Activated T-helper 2 cell treated with anti-CD3 and anti-CD28 coated beads, Interferon-gamma antibody, Interleukin-2, Interleukin-4, amounts not matched to agents 10 μg/mL and 5 μg/mL and 100 μg/mL, durations not matched to agents 14 hours and 24 hours and 36 hours (primary cell): ENCODE data around the gene HSD17B12. TPM values are rescaled to one million over a fixed set of nuclear protein-coding genes. Genes with fewer than 3 reads are reported as not detected.

Experiments used
- DNase-seq: peaks from one replicate; pipeline ENCODE4 v3.0.0; 2021; ENCODE audit warnings: low spot score
- H3K27ac Mint-ChIP-seq: one replicate; pipeline ENCODE4 v1.8.0; 2021; ENCODE audit warnings: mixed read lengths
- H3K27me3 Mint-ChIP-seq: one replicate; pipeline ENCODE4 v1.8.0; 2021; ENCODE audit warnings: low read depth, mixed read lengths
- H3K36me3 Mint-ChIP-seq: one replicate; pipeline ENCODE4 v1.8.0; 2021; ENCODE audit warnings: low read depth, mixed read lengths
- H3K4me1 Mint-ChIP-seq: one replicate; pipeline ENCODE4 v1.8.0; 2021; ENCODE audit warnings: low read depth, mixed read lengths
- H3K4me3 Mint-ChIP-seq: one replicate; pipeline ENCODE4 v1.8.0; 2021; ENCODE audit warnings: low read depth, mild to moderate bottlenecking, moderate library complexity, mixed read lengths
- H3K9me3 Mint-ChIP-seq: one replicate; pipeline ENCODE4 v1.8.0; 2021; ENCODE audit warnings: mixed read lengths
- intact Hi-C: fragments of 100-400 bp; cut with micrococcal nuclease; formaldehyde crosslinking; loops from one replicate; pipeline ENCODE4 v1.15.1; 2023
- total RNA-seq: library from RNA; stranded (reverse); gene quantifications from 2 replicates; pipeline ENCODE4 v1.2.3, GENCODE V29; 2022

The HSD17B12 gene
- total RNA-seq, 1 donor from 2014 or later: 81.3 TPM

GRCh38 chr11:43690929-43691725 lies 10.6 kb downstream of the HSD17B12 start:
- Mint-ChIP-seq H3K27me3 (no peaks in the 10 kb centered on the region), H3K4me1 (peaks cover 40% of the 10 kb centered on the region), H3K36me3 (peaks cover 44% of the 10 kb centered on the region), H3K9me3 (no peaks in the 10 kb centered on the region), H3K27ac (no peak overlapping the region), H3K4me3 (no peak overlapping the region)
- DNase-seq: no peak
- intact Hi-C loops: no loop called here

DNA sequence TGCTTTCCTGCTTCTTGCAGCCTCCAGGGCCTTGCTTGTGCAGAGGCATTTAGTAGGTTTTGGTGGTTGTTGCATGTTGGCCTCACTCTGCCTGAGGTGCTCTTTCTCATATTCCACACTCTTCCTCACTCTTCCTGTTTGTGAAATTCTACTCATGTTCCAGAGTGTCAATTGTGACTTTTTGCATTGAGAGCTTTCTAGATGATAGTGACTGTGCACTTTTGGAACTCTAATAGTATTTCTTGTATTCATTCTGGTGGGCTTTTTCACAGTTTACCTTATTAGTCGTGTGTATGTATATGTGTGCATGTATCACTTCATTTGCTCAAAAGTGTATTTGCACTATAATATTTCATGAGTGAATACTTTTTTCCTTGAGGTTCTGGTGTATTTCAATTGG lies 11.3 kb downstream of the HSD17B12 start:
- no peak for DNase-seq

GRCh38 chr11:43693069-43693468 lies 12.5 kb downstream of the HSD17B12 start:
- Mint-ChIP-seq H3K27ac (no peak overlapping the region), H3K4me3 (no peak overlapping the region), H3K9me3 (no peaks in the 10 kb centered on the region), H3K36me3 (peaks cover 46% of the 10 kb centered on the region), H3K27me3 (no peaks in the 10 kb centered on the region), H3K4me1 (peaks cover 28% of the 10 kb centered on the region)
- intact Hi-C loops: no loop called here
- DNase-seq: no peak

More for the DNA sequence above, 11.3 kb downstream of the HSD17B12 start:
- Mint-ChIP-seq H3K9me3 (no peaks in the 10 kb centered on the region), H3K27me3 (no peaks in the 10 kb centered on the region), H3K4me1 (peaks cover 35% of the 10 kb centered on the region), H3K4me3 (no peak overlapping the region), H3K27ac (no peak overlapping the region), H3K36me3 (peaks cover 43% of the 10 kb centered on the region)
- intact Hi-C loops: no loop called here

DNA sequence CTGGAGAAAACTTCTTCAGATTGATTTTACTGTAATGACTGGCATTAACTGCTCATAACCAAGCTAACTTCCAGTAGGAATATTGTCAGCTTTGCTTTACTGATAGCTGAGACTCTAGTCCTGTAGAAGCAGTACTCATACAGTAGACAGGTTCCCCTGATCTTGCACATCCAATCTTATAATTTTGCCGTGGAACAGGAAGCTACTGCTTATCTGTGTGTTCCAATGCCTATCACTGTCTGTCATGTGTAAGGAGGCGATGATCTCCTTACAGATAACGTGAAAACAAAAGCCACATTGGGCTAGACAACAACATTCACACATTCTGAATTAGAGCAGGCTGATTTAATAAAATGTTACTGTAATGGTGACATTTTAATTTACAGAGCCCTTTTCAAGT lies 13.2 kb downstream of the HSD17B12 start:
- H3K9me3 Mint-ChIP-seq: no peaks in the 10 kb centered on the region
- H3K27ac Mint-ChIP-seq: no peak overlapping the region
- peaks cover 46% of the 10 kb centered on the region for H3K36me3 Mint-ChIP-seq
- H3K27me3 Mint-ChIP-seq: no peaks in the 10 kb centered on the region
- peaks cover 28% of the 10 kb centered on the region for H3K4me1 Mint-ChIP-seq
- intact Hi-C loops: no loop called here
- no peak overlapping the region for H3K4me3 Mint-ChIP-seq
- no peak for DNase-seq

DNA sequence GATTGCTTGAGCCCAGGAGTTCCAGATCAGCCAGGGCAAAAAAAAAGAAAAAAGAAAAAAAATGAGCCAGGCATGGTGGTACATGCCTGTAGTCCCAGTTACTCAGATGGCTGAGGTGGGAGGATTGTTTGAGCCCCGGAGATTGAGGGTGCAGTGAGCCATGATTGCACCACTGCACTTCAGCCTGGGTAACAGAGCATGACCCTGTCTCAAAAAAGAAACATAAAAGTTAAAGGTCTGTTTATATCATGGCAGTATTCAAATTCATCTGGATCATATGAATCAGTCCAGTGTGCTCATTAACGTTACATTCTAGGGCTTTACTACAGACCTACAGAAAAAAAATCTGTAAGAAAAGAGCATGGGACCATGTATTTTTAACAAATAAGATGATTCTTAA lies 13.9 kb downstream of the HSD17B12 start:
- intact Hi-C loops: no loop called here
- Mint-ChIP-seq H3K9me3 (no peaks in the 10 kb centered on the region), H3K27me3 (no peaks in the 10 kb centered on the region), H3K27ac (no peak overlapping the region), H3K4me3 (no peak overlapping the region), H3K4me1 (peaks cover 26% of the 10 kb centered on the region), H3K36me3 (peaks cover 47% of the 10 kb centered on the region)
- DNase-seq: no peak

- no peak for DNase-seq
- H3K4me1 Mint-ChIP-seq: peaks cover 11% of the 10 kb centered on the region
- intact Hi-C loops: no loop called here
- no peak overlapping the region for H3K4me3 Mint-ChIP-seq
- no peak overlapping the region for H3K27ac Mint-ChIP-seq
- peaks cover 23% of the 10 kb centered on the region for H3K9me3 Mint-ChIP-seq
- peaks cover 53% of the 10 kb centered on the region for H3K36me3 Mint-ChIP-seq
- no peaks in the 10 kb centered on the region for H3K27me3 Mint-ChIP-seq
Observed at GRCh38 chr11:43697679-43698078, 17.1 kb downstream of the HSD17B12 start.

GRCh38 chr11:43699870-43700269 lies 19.3 kb downstream of the HSD17B12 start:
- no peaks in the 10 kb centered on the region for H3K27me3 Mint-ChIP-seq
- intact Hi-C loops: no loop called here
- H3K4me3 Mint-ChIP-seq: no peak overlapping the region
- DNase-seq: no peak
- H3K36me3 Mint-ChIP-seq: peaks cover 57% of the 10 kb centered on the region
- no peak overlapping the region for H3K27ac Mint-ChIP-seq
- peaks cover 27% of the 10 kb centered on the region for H3K9me3 Mint-ChIP-seq
- no peaks in the 10 kb centered on the region for H3K4me1 Mint-ChIP-seq

GRCh38 chr11:43706631-43707030 lies 26.1 kb downstream of the HSD17B12 start:
- no peak overlapping the region for H3K4me3 Mint-ChIP-seq
- no peak for DNase-seq
- peaks cover 12% of the 10 kb centered on the region for H3K9me3 Mint-ChIP-seq
- no peaks in the 10 kb centered on the region for H3K27me3 Mint-ChIP-seq
- peaks cover 41% of the 10 kb centered on the region for H3K36me3 Mint-ChIP-seq
- no peak overlapping the region for H3K27ac Mint-ChIP-seq
- no peaks in the 10 kb centered on the region for H3K4me1 Mint-ChIP-seq
- intact Hi-C loops: no loop called here

DNA sequence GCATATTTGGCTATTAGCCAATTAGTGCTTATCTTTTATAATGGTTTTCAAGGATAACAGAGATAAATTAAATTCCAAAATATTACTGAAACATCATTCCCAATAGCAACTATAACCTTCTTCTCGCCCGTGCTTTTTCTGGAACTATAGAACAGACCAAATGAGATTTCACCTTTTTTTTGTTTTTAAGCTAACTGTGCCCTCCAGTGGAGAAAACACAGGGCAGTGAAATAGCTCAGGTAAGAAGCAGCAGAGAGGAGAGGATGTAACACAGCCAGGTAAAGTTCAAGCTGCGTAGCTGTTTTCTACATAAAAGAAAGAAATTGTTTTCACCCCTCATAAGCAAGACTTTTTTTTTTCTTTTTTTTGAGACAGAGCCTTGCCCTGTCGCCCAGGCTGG lies 28.2 kb downstream of the HSD17B12 start:
- intact Hi-C loops: no loop called here
- Mint-ChIP-seq H3K36me3 (peaks cover 38% of the 10 kb centered on the region), H3K4me3 (no peak overlapping the region), H3K9me3 (peaks cover 9% of the 10 kb centered on the region), H3K4me1 (peaks cover 2% of the 10 kb centered on the region), H3K27ac (no peak overlapping the region), H3K27me3 (no peaks in the 10 kb centered on the region)
- no peak for DNase-seq

DNA sequence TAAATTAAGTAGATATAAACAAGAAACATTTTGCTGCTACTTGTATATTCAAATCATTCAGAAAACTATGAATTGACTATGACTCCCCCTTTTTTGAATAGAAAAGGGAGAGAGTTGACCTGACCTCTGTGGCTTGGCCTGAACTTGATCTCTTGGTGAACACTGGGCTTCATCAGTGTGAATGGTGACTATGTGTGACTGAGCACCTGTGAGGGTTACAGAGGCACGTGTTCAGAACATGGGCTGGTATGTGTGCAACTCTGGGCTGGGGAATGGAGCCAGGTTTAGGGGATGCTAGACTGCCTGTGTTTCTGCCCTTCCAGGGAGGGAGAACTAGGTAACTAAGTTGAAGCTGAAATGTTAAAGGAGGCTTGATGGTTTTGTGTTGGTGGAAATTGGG lies 29.2 kb downstream of the HSD17B12 start:
- H3K9me3 Mint-ChIP-seq: peaks cover 10% of the 10 kb centered on the region
- H3K27me3 Mint-ChIP-seq: no peaks in the 10 kb centered on the region
- peaks cover 41% of the 10 kb centered on the region for H3K36me3 Mint-ChIP-seq
- H3K4me3 Mint-ChIP-seq: no peak overlapping the region
- no peak for DNase-seq
- intact Hi-C loops: no loop called here
- no peak overlapping the region for H3K27ac Mint-ChIP-seq
- peaks cover 2% of the 10 kb centered on the region for H3K4me1 Mint-ChIP-seq

DNA sequence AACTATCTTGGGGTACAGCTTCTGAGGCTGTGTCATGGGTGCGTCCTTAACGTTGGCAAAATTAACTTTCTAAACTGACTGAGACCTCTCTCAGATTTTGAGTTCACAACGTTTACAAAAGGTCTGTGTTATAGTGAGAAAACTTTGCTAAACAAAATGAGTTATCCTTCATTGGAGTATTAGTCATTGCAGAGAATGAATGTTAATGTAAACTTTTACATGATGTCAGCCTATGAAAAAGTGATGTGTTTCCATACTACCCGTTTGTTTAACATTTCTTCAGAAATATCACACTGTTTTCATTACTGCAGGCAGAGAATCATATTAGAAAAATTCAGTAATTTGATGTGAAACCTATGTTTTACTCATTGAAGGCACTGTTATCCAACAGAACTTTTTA lies 32.1 kb downstream of the HSD17B12 start:
- Mint-ChIP-seq H3K27ac (no peak overlapping the region), H3K27me3 (no peaks in the 10 kb centered on the region), H3K9me3 (peaks cover 10% of the 10 kb centered on the region), H3K4me3 (no peak overlapping the region), H3K4me1 (peaks cover 2% of the 10 kb centered on the region), H3K36me3 (peaks cover 47% of the 10 kb centered on the region)
- intact Hi-C loops: no loop called here
- no peak for DNase-seq

- no peak overlapping the region for H3K27ac Mint-ChIP-seq
- no peaks in the 10 kb centered on the region for H3K4me1 Mint-ChIP-seq
- no peaks in the 10 kb centered on the region for H3K27me3 Mint-ChIP-seq
- H3K36me3 Mint-ChIP-seq: peaks cover 49% of the 10 kb centered on the region
- intact Hi-C loops: no loop called here
- no peak overlapping the region for H3K4me3 Mint-ChIP-seq
- DNase-seq: no peak
- H3K9me3 Mint-ChIP-seq: peaks cover 15% of the 10 kb centered on the region
Observed at GRCh38 chr11:43718373-43718772, 37.8 kb downstream of the HSD17B12 start.

GRCh38 chr11:43723617-43724016 lies 43.1 kb downstream of the HSD17B12 start:
- peaks cover 6% of the 10 kb centered on the region for H3K9me3 Mint-ChIP-seq
- DNase-seq: no peak
- H3K27ac Mint-ChIP-seq: no peak overlapping the region
- H3K4me3 Mint-ChIP-seq: no peak overlapping the region
- H3K36me3 Mint-ChIP-seq: peaks cover 28% of the 10 kb centered on the region
- intact Hi-C loops: no loop called here
- no peaks in the 10 kb centered on the region for H3K27me3 Mint-ChIP-seq
- H3K4me1 Mint-ChIP-seq: no peaks in the 10 kb centered on the region
